GM23338 (cell line): ENCODE data around the gene CFAP58. TPM values are rescaled to one million over a fixed set of nuclear protein-coding genes. Genes with fewer than 3 reads are reported as not detected.

ENCODE experiments used
- ATAC-seq: fragments of 200-7000 bp; cut with Tn5 transposase; 3 replicates; pipeline ENCODE4 v1.9.1; 2020
- DNase-seq: peaks from one replicate; pipeline ENCODE4 v3.0.0-alpha.2; 2015; ENCODE audit warnings: low spot score
- H2AFZ ChIP-seq: fragments of 200-600 bp; sonication (generic); 2 replicates; pipeline ENCODE4 v1.8.0; 2016; ENCODE audit warnings: antibody characterized with exemption, mild to moderate bottlenecking, moderate library complexity
- H3F3A ChIP-seq: fragments of 200-600 bp; sonication (generic); replicated peaks from 2 replicates; pipeline ENCODE4 v1.8.0; 2017; ENCODE audit warnings: antibody characterized with exemption, mixed run types, low read depth
- H3K27ac ChIP-seq: fragments of 200-600 bp; sonication (generic); 2 replicates; pipeline ENCODE4 v1.6.1; 2016; ENCODE audit warnings: low read depth
- H3K27me3 ChIP-seq: fragments of 200-600 bp; sonication (generic); 2 replicates; pipeline ENCODE4 v1.8.0; 2016; ENCODE audit warnings: mild to moderate bottlenecking, mixed run types, moderate library complexity; ENCODE audit not compliant: insufficient read depth
- H3K36me3 ChIP-seq: fragments of 200-600 bp; sonication (generic); 2 replicates; pipeline ENCODE4 v1.8.0; 2016; ENCODE audit warnings: mild to moderate bottlenecking; ENCODE audit not compliant: insufficient read depth
- H3K4me1 ChIP-seq: fragments of 200-600 bp; sonication (generic); 2 replicates; pipeline ENCODE4 v1.8.0; 2016; ENCODE audit warnings: mild to moderate bottlenecking, moderate library complexity; ENCODE audit not compliant: insufficient read depth
- H3K4me2 ChIP-seq: fragments of 200-600 bp; sonication (generic); 2 replicates; pipeline ENCODE4 v1.7.1; 2017; ENCODE audit warnings: mixed run types
- H3K4me3 ChIP-seq: fragments of 200-600 bp; sonication (generic); 2 replicates; pipeline ENCODE4 v1.6.1; 2016; ENCODE audit warnings: mixed run types
- H3K79me2 ChIP-seq: fragments of 200-600 bp; sonication (generic); replicated peaks from 2 replicates; pipeline ENCODE4 v1.8.0; 2017; ENCODE audit warnings: mild to moderate bottlenecking; ENCODE audit not compliant: insufficient read depth
- H3K9me2 ChIP-seq: fragments of 200-600 bp; sonication (generic); 2 replicates; pipeline ENCODE4 v1.8.0; 2017; ENCODE audit not compliant: insufficient read depth
- H4K20me1 ChIP-seq: fragments of 200-600 bp; sonication (generic); replicated peaks from 2 replicates; pipeline ENCODE4 v1.8.0; 2017; ENCODE audit warnings: mild to moderate bottlenecking; ENCODE audit not compliant: insufficient read depth
- H3K27ac Mint-ChIP-seq: 2 replicates; pipeline ENCODE4 v1.8.0; 2020; ENCODE audit warnings: inconsistent platforms, mild to moderate bottlenecking, moderate library complexity, mixed read lengths
- H3K27me3 Mint-ChIP-seq: 3 replicates; pipeline ENCODE4 v1.8.0; 2022; ENCODE audit warnings: low read depth, mild to moderate bottlenecking, moderate library complexity, mixed read lengths, inconsistent platforms; ENCODE audit not compliant: insufficient read depth, poor library complexity
- H3K36me3 Mint-ChIP-seq: 3 replicates; pipeline ENCODE4 v1.8.0; 2021; ENCODE audit warnings: low read depth, mild to moderate bottlenecking, inconsistent platforms, moderate library complexity, mixed read lengths
- H3K4me1 Mint-ChIP-seq: 3 replicates; pipeline ENCODE4 v1.8.0; 2020; ENCODE audit warnings: mild to moderate bottlenecking, inconsistent platforms, mixed read lengths
- H3K4me3 Mint-ChIP-seq: 3 replicates; pipeline ENCODE4 v1.8.0; 2021; ENCODE audit warnings: moderate library complexity, mild to moderate bottlenecking, inconsistent platforms, mixed read lengths
- H3K9me3 Mint-ChIP-seq: 3 replicates; pipeline ENCODE4 v1.8.0; 2020; ENCODE audit warnings: moderate library complexity, mild to moderate bottlenecking, inconsistent platforms, mixed read lengths
- CREB1 ChIP-seq: fragments of 250-450 bp; sonication (Bioruptor Pico); IDR thresholded peaks from 2 replicates; pipeline ENCODE4 v1.5.0; 2020; ENCODE audit warnings: low read depth, mild to moderate bottlenecking, moderate library complexity
- CTCF ChIP-seq, 2 experiments: fragments of 200-600 bp in 1 of 2; sonication (generic) in 1 of 2; conservative IDR thresholded peaks; 2 replicates each; pipeline versions ENCODE4 v1.5.1 to v1.6.1; 2016 to 2017; ENCODE audit warnings: antibody characterized with exemption in 2 of 2, low read depth in 2 of 2, mild to moderate bottlenecking in 2 of 2, moderate library complexity in 1 of 2
- ETS1 ChIP-seq: IDR thresholded peaks from 2 replicates; pipeline ENCODE4 v1.6.1; 2016; ENCODE audit warnings: antibody characterized with exemption
- EZH2 ChIP-seq: fragments of 200-600 bp; sonication (generic); IDR thresholded peaks from one replicate; pipeline ENCODE4 v1.8.0; 2017; ENCODE audit warnings: antibody characterized with exemption, mild to moderate bottlenecking, low read depth; ENCODE audit not compliant: unreplicated experiment
- EZH2phosphoT487 ChIP-seq: fragments of 200-600 bp; sonication (generic); IDR thresholded peaks from one replicate; pipeline ENCODE4 v1.8.1; 2018; ENCODE audit warnings: antibody characterized with exemption; ENCODE audit not compliant: unreplicated experiment
- JUNB ChIP-seq: IDR thresholded peaks from one replicate; pipeline ENCODE4 v1.6.1; 2016; ENCODE audit warnings: antibody characterized with exemption; ENCODE audit not compliant: unreplicated experiment
- NANOG ChIP-seq: IDR thresholded peaks from 2 replicates; pipeline ENCODE4 v1.6.1; 2016; ENCODE audit warnings: antibody characterized with exemption, borderline replicate concordance
- POLR2AphosphoS5 ChIP-seq: IDR thresholded peaks from 2 replicates; pipeline ENCODE4 v1.6.1; 2016; ENCODE audit warnings: antibody characterized with exemption, low read depth
- STAT1 ChIP-seq: IDR thresholded peaks from one replicate; pipeline ENCODE4 v1.6.1; 2016; ENCODE audit warnings: antibody characterized with exemption; ENCODE audit not compliant: unreplicated experiment
- ZNF114 ChIP-seq: fragments of 250-450 bp; sonication (Bioruptor Pico); IDR thresholded peaks from 2 replicates; pipeline ENCODE4 v1.5.0; 2020; ENCODE audit warnings: mild to moderate bottlenecking, moderate library complexity
- ZNF331 ChIP-seq: fragments of 250-450 bp; sonication (Bioruptor Pico); IDR thresholded peaks from 2 replicates; pipeline ENCODE4 v1.5.0; 2020; ENCODE audit warnings: low read depth, mild to moderate bottlenecking, moderate library complexity
- polyA plus RNA-seq: library from polyadenylated mRNA; unstranded; fragments of >200 nt; fragmentation: Nextera tagmentation; extraction: Ambion mirVana; gene quantifications from 2 replicates; pipeline ENCODE4 v1.2.1, GENCODE V29; 2016
- total RNA-seq: library from RNA; depleted of rRNA; stranded (reverse); fragments of >200 nt; shearing (Covaris generic); gene quantifications from 2 replicates; pipeline ENCODE4 v1.2.3, GENCODE V29; 2014
- TF ChIP-seq, protein P1 (sequence below): fragments of 250-450 bp; sonication (Bioruptor Pico); IDR thresholded peaks from 2 replicates; pipeline ENCODE4 v1.5.0; 2020; ENCODE audit warnings: mild to moderate bottlenecking, moderate library complexity
- TF ChIP-seq, protein P2 (sequence below): IDR thresholded peaks from one replicate; pipeline ENCODE4 v1.6.1; 2018; ENCODE audit warnings: antibody characterized with exemption; ENCODE audit not compliant: unreplicated experiment

Gene CFAP58
- total and polyA plus RNA-seq, 2 experiments from 2014 or later: 0.63 to 0.89 TPM

DNA sequence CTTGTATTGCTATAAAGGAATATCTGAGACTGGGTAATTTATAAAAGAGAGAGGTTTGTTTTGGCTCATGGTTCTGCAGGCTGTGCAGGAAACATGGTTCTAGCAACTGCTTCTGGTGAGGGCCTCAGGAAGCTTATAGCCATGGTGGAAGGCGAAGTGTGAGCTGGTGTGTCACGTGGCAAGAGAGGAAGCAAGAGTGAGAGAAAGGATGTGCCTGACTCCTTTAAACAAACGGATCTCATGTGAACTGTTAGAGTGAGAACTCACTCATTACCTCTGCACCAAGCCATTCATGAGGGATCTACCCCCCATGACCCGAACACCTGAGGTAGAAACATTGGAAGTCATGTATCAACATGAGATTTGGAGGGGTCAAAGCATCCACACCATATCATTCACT, 7.7 kb upstream of the CFAP58 start:
- no peaks in the 10 kb centered on the region for H4K20me1 ChIP-seq
- no peak overlapping the region for H3K4me3 ChIP-seq
- Mint-ChIP-seq H3K36me3 (no peaks in the 10 kb centered on the region), H3K27me3 (no peaks in the 10 kb centered on the region), H3K9me3 (no peaks in the 10 kb centered on the region), H3K4me1 (peaks cover 12% of the 10 kb centered on the region; the same call in 2 of the 3 replicates), H3K27ac (no peak overlapping the region; the same call in 1 of the 2 replicates), H3K4me3 (no peak overlapping the region)
- DNase-seq (no peak), ATAC-seq (no peak)
- H3K4me1 ChIP-seq: peaks cover 13% of the 10 kb centered on the region
- H3F3A ChIP-seq: no peaks in the 10 kb centered on the region
- H2AFZ ChIP-seq: no peak overlapping the region
- H3K9me2 ChIP-seq: no peaks in the 10 kb centered on the region
- H3K79me2 ChIP-seq: no peaks in the 10 kb centered on the region
- no peak overlapping the region for H3K27ac ChIP-seq
- TF ChIP-seq, protein P1, sequence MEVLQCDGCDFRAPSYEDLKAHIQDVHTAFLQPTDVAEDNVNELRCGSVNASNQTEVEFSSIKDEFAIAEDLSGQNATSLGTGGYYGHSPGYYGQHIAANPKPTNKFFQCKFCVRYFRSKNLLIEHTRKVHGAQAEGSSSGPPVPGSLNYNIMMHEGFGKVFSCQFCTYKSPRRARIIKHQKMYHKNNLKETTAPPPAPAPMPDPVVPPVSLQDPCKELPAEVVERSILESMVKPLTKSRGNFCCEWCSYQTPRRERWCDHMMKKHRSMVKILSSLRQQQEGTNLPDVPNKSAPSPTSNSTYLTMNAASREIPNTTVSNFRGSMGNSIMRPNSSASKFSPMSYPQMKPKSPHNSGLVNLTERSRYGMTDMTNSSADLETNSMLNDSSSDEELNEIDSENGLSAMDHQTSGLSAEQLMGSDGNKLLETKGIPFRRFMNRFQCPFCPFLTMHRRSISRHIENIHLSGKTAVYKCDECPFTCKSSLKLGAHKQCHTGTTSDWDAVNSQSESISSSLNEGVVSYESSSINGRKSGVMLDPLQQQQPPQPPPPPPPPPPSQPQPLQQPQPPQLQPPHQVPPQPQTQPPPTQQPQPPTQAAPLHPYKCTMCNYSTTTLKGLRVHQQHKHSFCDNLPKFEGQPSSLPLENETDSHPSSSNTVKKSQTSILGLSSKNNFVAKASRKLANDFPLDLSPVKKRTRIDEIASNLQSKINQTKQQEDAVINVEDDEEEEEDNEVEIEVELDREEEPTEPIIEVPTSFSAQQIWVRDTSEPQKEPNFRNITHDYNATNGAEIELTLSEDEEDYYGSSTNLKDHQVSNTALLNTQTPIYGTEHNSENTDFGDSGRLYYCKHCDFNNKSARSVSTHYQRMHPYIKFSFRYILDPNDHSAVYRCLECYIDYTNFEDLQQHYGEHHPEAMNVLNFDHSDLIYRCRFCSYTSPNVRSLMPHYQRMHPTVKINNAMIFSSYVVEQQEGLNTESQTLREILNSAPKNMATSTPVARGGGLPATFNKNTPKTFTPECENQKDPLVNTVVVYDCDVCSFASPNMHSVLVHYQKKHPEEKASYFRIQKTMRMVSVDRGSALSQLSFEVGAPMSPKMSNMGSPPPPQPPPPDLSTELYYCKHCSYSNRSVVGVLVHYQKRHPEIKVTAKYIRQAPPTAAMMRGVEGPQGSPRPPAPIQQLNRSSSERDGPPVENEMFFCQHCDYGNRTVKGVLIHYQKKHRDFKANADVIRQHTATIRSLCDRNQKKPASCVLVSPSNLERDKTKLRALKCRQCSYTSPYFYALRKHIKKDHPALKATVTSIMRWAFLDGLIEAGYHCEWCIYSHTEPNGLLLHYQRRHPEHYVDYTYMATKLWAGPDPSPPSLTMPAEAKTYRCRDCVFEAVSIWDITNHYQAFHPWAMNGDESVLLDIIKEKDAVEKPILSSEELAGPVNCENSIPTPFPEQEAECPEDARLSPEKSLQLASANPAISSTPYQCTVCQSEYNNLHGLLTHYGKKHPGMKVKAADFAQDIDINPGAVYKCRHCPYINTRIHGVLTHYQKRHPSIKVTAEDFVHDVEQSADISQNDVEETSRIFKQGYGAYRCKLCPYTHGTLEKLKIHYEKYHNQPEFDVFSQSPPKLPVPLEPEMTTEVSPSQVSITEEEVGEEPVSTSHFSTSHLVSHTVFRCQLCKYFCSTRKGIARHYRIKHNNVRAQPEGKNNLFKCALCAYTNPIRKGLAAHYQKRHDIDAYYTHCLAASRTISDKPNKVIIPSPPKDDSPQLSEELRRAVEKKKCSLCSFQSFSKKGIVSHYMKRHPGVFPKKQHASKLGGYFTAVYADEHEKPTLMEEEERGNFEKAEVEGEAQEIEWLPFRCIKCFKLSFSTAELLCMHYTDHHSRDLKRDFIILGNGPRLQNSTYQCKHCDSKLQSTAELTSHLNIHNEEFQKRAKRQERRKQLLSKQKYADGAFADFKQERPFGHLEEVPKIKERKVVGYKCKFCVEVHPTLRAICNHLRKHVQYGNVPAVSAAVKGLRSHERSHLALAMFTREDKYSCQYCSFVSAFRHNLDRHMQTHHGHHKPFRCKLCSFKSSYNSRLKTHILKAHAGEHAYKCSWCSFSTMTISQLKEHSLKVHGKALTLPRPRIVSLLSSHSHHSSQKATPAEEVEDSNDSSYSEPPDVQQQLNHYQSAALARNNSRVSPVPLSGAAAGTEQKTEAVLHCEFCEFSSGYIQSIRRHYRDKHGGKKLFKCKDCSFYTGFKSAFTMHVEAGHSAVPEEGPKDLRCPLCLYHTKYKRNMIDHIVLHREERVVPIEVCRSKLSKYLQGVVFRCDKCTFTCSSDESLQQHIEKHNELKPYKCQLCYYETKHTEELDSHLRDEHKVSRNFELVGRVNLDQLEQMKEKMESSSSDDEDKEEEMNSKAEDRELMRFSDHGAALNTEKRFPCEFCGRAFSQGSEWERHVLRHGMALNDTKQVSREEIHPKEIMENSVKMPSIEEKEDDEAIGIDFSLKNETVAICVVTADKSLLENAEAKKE (CRISPR knock-in tag): no peak
- TF ChIP-seq STAT1 (no peak), EZH2phosphoT487 (no peak), ZNF331 (CRISPR knock-in tag) (no peak), ZNF114 (CRISPR knock-in tag) (no peak), NANOG (no peak), CREB1 (CRISPR knock-in tag) (no peak), POLR2AphosphoS5 (no peak), EZH2 (no peak), JUNB (no peak), CTCF (conservative IDR thresholded peaks at IDR 0.05; ENCODE audit: low read depth in 2 of 2) (no peak), ETS1 (no peak)
- TF ChIP-seq, protein P2, sequence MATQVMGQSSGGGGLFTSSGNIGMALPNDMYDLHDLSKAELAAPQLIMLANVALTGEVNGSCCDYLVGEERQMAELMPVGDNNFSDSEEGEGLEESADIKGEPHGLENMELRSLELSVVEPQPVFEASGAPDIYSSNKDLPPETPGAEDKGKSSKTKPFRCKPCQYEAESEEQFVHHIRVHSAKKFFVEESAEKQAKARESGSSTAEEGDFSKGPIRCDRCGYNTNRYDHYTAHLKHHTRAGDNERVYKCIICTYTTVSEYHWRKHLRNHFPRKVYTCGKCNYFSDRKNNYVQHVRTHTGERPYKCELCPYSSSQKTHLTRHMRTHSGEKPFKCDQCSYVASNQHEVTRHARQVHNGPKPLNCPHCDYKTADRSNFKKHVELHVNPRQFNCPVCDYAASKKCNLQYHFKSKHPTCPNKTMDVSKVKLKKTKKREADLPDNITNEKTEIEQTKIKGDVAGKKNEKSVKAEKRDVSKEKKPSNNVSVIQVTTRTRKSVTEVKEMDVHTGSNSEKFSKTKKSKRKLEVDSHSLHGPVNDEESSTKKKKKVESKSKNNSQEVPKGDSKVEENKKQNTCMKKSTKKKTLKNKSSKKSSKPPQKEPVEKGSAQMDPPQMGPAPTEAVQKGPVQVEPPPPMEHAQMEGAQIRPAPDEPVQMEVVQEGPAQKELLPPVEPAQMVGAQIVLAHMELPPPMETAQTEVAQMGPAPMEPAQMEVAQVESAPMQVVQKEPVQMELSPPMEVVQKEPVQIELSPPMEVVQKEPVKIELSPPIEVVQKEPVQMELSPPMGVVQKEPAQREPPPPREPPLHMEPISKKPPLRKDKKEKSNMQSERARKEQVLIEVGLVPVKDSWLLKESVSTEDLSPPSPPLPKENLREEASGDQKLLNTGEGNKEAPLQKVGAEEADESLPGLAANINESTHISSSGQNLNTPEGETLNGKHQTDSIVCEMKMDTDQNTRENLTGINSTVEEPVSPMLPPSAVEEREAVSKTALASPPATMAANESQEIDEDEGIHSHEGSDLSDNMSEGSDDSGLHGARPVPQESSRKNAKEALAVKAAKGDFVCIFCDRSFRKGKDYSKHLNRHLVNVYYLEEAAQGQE: no peak
- H3K36me3 ChIP-seq: no peaks in the 10 kb centered on the region
- no peak overlapping the region for H3K4me2 ChIP-seq
- no peaks in the 10 kb centered on the region for H3K27me3 ChIP-seq
